ENCODE measurements around the gene TNNT3.

The TNNT3 gene

GRCh38 chr11:1918436-1919315 is 827 bp upstream of the TNNT3 start:
- Histone ChIP-seq H3K27me3 (replicated peaks; ENCODE audit: insufficient read depth, low read length) (peaks cover 66% of the 10 kb centered on the region), H3F3A (ENCODE audit: insufficient read depth, low read length) (no peaks in the 10 kb centered on the region), H3K36me3 (replicated peaks; ENCODE audit: insufficient read depth, low read length) (no peaks in the 10 kb centered on the region), H3K9me3 (replicated peaks; ENCODE audit: insufficient read depth, low read length) (no peaks in the 10 kb centered on the region), H3K9ac (ENCODE audit: low read length) (no peak overlapping the region), H2AFZ (ENCODE audit: low read length) (no peak overlapping the region), H3K4me3 (ENCODE audit: low read length) (no peak overlapping the region), H3K4me1 (ENCODE audit: low read length) (no peaks in the 10 kb centered on the region), H4K20me1 (ENCODE audit: insufficient read depth, low read length) (no peaks in the 10 kb centered on the region; the same call in 1 of the 2 replicates), H3K79me2 (ENCODE audit: low read length) (no peaks in the 10 kb centered on the region), H3K9me2 (replicated peaks; ENCODE audit: insufficient read depth, low read length) (no peaks in the 10 kb centered on the region), H3K27ac (ENCODE audit: low read length) (no peak overlapping the region), H3K4me2 (ENCODE audit: low read depth, low read length) (no peak overlapping the region)
- no peak for DNase-seq
- TF ChIP-seq EZH2phosphoT487 (IDR thresholded peaks at IDR 0.05; ENCODE audit: low read length) (no peak), CTCF (IDR thresholded peaks at IDR 0.05; ENCODE audit: low read length) (no peak), EZH2 (optimal IDR thresholded peaks at IDR 0.05; ENCODE audit: low read depth, low read length) (no peak)

- Histone ChIP-seq H3K9me3 (replicated peaks; ENCODE audit: insufficient read depth, low read length) (no peaks in the 10 kb centered on the region), H3F3A (ENCODE audit: insufficient read depth, low read length) (no peaks in the 10 kb centered on the region), H3K4me2 (ENCODE audit: low read depth, low read length) (no peak overlapping the region), H3K27me3 (replicated peaks; ENCODE audit: insufficient read depth, low read length) (peaks cover 74% of the 10 kb centered on the region), H3K9me2 (replicated peaks; ENCODE audit: insufficient read depth, low read length) (no peaks in the 10 kb centered on the region), H2AFZ (ENCODE audit: low read length) (no peak overlapping the region), H3K4me1 (ENCODE audit: low read length) (no peaks in the 10 kb centered on the region), H4K20me1 (ENCODE audit: insufficient read depth, low read length) (no peaks in the 10 kb centered on the region; the same call in 1 of the 2 replicates), H3K4me3 (ENCODE audit: low read length) (no peak overlapping the region), H3K9ac (ENCODE audit: low read length) (no peak overlapping the region), H3K27ac (ENCODE audit: low read length) (no peak overlapping the region), H3K79me2 (ENCODE audit: low read length) (no peaks in the 10 kb centered on the region), H3K36me3 (replicated peaks; ENCODE audit: insufficient read depth, low read length) (no peaks in the 10 kb centered on the region)
- no peak for TF ChIP-seq CTCF (IDR thresholded peaks at IDR 0.05; ENCODE audit: low read length)
- no peak for TF ChIP-seq EZH2 (optimal IDR thresholded peaks at IDR 0.05; ENCODE audit: low read depth, low read length)
- TF ChIP-seq EZH2phosphoT487 (IDR thresholded peaks at IDR 0.05; ENCODE audit: low read length) = no peak
- DNase-seq = no peak
Observed at GRCh38 chr11:1920128-1920908, 815 bp downstream of the TNNT3 start.

GRCh38 chr11:1920909-1921573 is 1.5 kb downstream of the TNNT3 start:
- DNase-seq = no peak
- Histone ChIP-seq H3K4me3 (ENCODE audit: low read length) (no peak overlapping the region), H3F3A (ENCODE audit: insufficient read depth, low read length) (no peaks in the 10 kb centered on the region), H2AFZ (ENCODE audit: low read length) (no peak overlapping the region), H3K9me2 (replicated peaks; ENCODE audit: insufficient read depth, low read length) (no peaks in the 10 kb centered on the region), H3K9ac (ENCODE audit: low read length) (no peak overlapping the region), H3K27ac (ENCODE audit: low read length) (no peak overlapping the region), H3K36me3 (replicated peaks; ENCODE audit: insufficient read depth, low read length) (no peaks in the 10 kb centered on the region), H4K20me1 (ENCODE audit: insufficient read depth, low read length) (no peaks in the 10 kb centered on the region; the same call in 1 of the 2 replicates), H3K4me1 (ENCODE audit: low read length) (no peaks in the 10 kb centered on the region), H3K27me3 (replicated peaks; ENCODE audit: insufficient read depth, low read length) (peaks cover 81% of the 10 kb centered on the region), H3K4me2 (ENCODE audit: low read depth, low read length) (no peak overlapping the region), H3K79me2 (ENCODE audit: low read length) (no peaks in the 10 kb centered on the region), H3K9me3 (replicated peaks; ENCODE audit: insufficient read depth, low read length) (no peaks in the 10 kb centered on the region)
- TF ChIP-seq CTCF (IDR thresholded peaks at IDR 0.05; ENCODE audit: low read length) = no peak
- TF ChIP-seq EZH2phosphoT487 (IDR thresholded peaks at IDR 0.05; ENCODE audit: low read length) = no peak
- TF ChIP-seq EZH2 (optimal IDR thresholded peaks at IDR 0.05; ENCODE audit: low read depth, low read length) = no peak
